ENCODE data around the gene RWDD3. TPM values are rescaled to one million over a fixed set of nuclear protein-coding genes. Genes with fewer than 3 reads are reported as not detected.

The RWDD3 gene
- 21.9 and 28.1 TPM in 2 replicates for total RNA-seq
- total RNA-seq (2013), result 43.1 TPM
- polyA plus RNA-seq, result 18.2 and 19.9 TPM in 2 replicates
- 5.1 and 6.4 TPM in 2 replicates for polyA minus RNA-seq

DNA sequence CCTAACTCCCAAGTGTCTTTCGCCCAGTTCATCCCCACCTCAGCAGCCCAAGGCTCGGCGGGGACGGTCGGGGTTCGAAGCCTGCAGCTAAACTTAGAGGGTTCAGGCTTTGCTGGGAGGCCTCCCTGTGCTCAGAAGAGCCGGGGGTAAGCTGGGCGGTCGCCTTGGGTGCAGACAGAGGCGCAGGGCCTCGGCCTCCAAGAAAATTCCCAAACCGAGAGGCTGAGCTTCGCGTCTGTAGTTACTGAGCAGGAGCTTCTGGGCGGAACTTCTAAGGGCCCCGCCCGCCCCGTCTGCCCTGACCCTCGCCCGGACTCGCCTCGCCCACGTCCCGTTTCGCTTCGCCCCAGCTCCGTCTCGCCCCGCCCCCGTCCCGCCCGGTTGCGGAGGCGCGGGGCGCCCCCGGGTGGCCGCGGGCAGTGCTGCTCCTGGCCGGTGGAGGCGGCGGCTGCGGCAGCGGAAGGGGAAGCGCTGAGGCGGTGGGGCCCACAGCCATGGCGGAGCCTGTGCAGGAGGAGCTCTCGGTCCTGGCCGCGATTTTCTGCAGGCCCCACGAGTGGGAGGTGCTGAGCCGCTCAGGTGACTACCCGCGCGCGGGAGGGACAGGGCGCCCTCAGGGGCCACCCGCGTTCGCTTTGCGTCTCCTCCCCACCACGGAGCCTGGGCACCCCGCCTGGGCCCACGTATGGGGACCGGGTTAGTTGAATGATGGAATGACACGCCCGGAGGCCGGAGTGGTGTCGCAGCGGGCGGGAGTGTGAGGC is at the start of gene RWDD3:
Gene RWDD3 (plus strand): TSS at position 474 of the 764 bp plus-strand sequence. CDS start 21 bp downstream, at position 495.
- Mint-ChIP-seq H3K4me1 (peaks cover 35% of the 10 kb centered on the region), H3K4me3 (peak within 1 kb of the TSS; percentile 87), H3K27me3 (peaks cover 10% of the 10 kb centered on the region), H3K9me3 (ENCODE audit: insufficient read depth) (no peaks in the 10 kb centered on the region), H3K27ac (peak within 1 kb of the TSS; percentile 89)
- peak within 1 kb of the TSS; percentile 91 for H2AFZ ChIP-seq (ENCODE audit: insufficient read depth, low read depth, low read length, poor library complexity, severe bottlenecking)
- no peak for TF ChIP-seq EZH2 (IDR thresholded peaks at IDR 0.05; ENCODE audit: borderline replicate concordance, insufficient read depth, low read depth, low read length, poor library complexity, severe bottlenecking)
- TF ChIP-seq, protein P1, sequence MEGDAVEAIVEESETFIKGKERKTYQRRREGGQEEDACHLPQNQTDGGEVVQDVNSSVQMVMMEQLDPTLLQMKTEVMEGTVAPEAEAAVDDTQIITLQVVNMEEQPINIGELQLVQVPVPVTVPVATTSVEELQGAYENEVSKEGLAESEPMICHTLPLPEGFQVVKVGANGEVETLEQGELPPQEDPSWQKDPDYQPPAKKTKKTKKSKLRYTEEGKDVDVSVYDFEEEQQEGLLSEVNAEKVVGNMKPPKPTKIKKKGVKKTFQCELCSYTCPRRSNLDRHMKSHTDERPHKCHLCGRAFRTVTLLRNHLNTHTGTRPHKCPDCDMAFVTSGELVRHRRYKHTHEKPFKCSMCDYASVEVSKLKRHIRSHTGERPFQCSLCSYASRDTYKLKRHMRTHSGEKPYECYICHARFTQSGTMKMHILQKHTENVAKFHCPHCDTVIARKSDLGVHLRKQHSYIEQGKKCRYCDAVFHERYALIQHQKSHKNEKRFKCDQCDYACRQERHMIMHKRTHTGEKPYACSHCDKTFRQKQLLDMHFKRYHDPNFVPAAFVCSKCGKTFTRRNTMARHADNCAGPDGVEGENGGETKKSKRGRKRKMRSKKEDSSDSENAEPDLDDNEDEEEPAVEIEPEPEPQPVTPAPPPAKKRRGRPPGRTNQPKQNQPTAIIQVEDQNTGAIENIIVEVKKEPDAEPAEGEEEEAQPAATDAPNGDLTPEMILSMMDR (IDR thresholded peaks at IDR 0.05), result peak; percentile 82
- DNase-seq, result peak; percentile 95
- peaks cover 40% of the 10 kb centered on the region for H3K79me2 ChIP-seq (ENCODE audit: control insufficient read depth, insufficient read depth, low read length)
- H4K20me1 ChIP-seq (ENCODE audit: control insufficient read depth, insufficient read depth, low read length, poor library complexity, severe bottlenecking), result peaks cover 7% of the 10 kb centered on the region
- ATAC-seq (ENCODE audit: low read depth), result peak; percentile 96
- H3K27ac ChIP-seq (ENCODE audit: low read length in 2 of 2), result peak within 1 kb of the TSS; percentile 63 to 73
- H3K9ac ChIP-seq (ENCODE audit: low read length), result peak within 1 kb of the TSS; percentile 93
- H3K4me3 ChIP-seq (ENCODE audit: control extremely low read depth in 1 of 5, extremely low read depth in 1 of 5, insufficient read depth in 1 of 5, low read depth in 2 of 5, low read length in 4 of 5), result peak within 1 kb of the TSS; percentile 55 to 86 (median 78)
- H3K27me3 ChIP-seq (replicated peaks in 1 of 4; ENCODE audit: control extremely low read depth in 1 of 4, control insufficient read depth in 3 of 4, insufficient read depth in 4 of 4, low read length in 3 of 4), result peaks cover 0 to 10% (median 4%) of the 10 kb centered on the region in 4 experiments
- 1% methylated on average over 71 of the region's 71 CpGs for WGBS (ENCODE audit: insufficient coverage)
- intact Hi-C loops (cut with micrococcal nuclease), result loop anchor here (1.0 to 10.0 kb wide), 7 partner anchors 118 to 1889 kb away; partner anchors contain the start of genes ABCD3, ALG14 and DR1
- POLR2A ChIA-PET, result interaction anchor here (0.7 to 1.9 kb wide), 5 partner anchors 10 to 816 kb away, joined by 3 to 12 read pairs (median 6); partner anchors contain the start of genes ABCD3, ALG14 and TLCD4
- H3K36me3 ChIP-seq (replicated peaks in 1 of 2; ENCODE audit: control extremely low read depth in 1 of 2, control insufficient read depth in 1 of 2, extremely low read depth in 1 of 2, insufficient read depth in 2 of 2, low read length in 1 of 2), result peaks cover 0 to 2% of the 10 kb centered on the region in 2 experiments
- peak within 1 kb of the TSS; percentile 82 for H3K4me2 ChIP-seq (replicated peaks; ENCODE audit: low read depth, low read length, poor library complexity, severe bottlenecking)
- H3K4me1 ChIP-seq (ENCODE audit: control insufficient read depth in 2 of 2, insufficient read depth in 2 of 2, low read length in 2 of 2), result peaks cover 10 to 11% of the 10 kb centered on the region in 2 donors
- CTCF ChIA-PET, result interaction anchor here (0.6 to 3.8 kb wide), 32 partner anchors 10 to 752 kb away, joined by 3 to 92 read pairs (median 5); partner anchors contain the start of genes ALG14 and TLCD4
- H3K9me3 ChIP-seq (ENCODE audit: control extremely low read depth in 1 of 3, control insufficient read depth in 2 of 3, insufficient read depth in 1 of 3, low read length in 2 of 3), result no peaks in the 10 kb centered on the region

DNA sequence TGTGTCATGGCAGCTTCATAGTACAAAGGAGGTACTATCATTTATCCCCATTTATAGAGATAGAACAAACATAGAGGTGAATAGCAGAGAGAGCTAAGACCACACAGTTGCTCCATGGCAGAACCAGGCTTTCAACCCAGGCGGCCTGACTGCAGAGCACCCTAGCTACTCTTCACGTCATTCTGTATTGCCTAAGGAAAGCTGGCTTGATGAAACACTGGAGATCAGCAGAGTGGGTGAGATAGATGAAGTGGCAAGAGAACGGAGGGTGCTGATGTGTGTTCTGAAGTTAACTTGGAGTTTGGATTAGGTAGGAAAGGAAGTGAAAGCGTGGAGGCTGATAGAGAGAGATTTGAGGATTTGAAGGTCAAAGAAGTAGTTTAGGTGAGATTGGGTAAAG is 47.9 kb upstream of the RWDD3 start:
- H3K27ac Mint-ChIP-seq, result no peak overlapping the region
- H3K9ac ChIP-seq (ENCODE audit: low read length), result no peak overlapping the region
- H4K20me1 ChIP-seq (ENCODE audit: control insufficient read depth, insufficient read depth, low read length, poor library complexity, severe bottlenecking), result no peaks in the 10 kb centered on the region
- H2AFZ ChIP-seq (ENCODE audit: insufficient read depth, low read depth, low read length, poor library complexity, severe bottlenecking), result no peak overlapping the region
- H3K4me1 Mint-ChIP-seq, result no peaks in the 10 kb centered on the region
- WGBS (ENCODE audit: insufficient coverage), result 96% methylated on average over 4 of the region's 4 CpGs
- intact Hi-C loops (cut with micrococcal nuclease), result no loop called here
- H3K9me3 ChIP-seq (ENCODE audit: control extremely low read depth in 1 of 3, control insufficient read depth in 2 of 3, insufficient read depth in 1 of 3, low read length in 2 of 3), result no peaks in the 10 kb centered on the region
- no peaks in the 10 kb centered on the region for H3K9me3 Mint-ChIP-seq (ENCODE audit: insufficient read depth)
- H3K4me3 Mint-ChIP-seq, result no peak overlapping the region
- H3K4me2 ChIP-seq (replicated peaks; ENCODE audit: low read depth, low read length, poor library complexity, severe bottlenecking), result no peak overlapping the region
- DNase-seq, result no peak
- no peaks in the 10 kb centered on the region for H3K27me3 ChIP-seq (replicated peaks in 1 of 4; ENCODE audit: control extremely low read depth in 1 of 4, control insufficient read depth in 3 of 4, insufficient read depth in 4 of 4, low read length in 3 of 4)
- no peak for TF ChIP-seq EZH2 (IDR thresholded peaks at IDR 0.05; ENCODE audit: borderline replicate concordance, insufficient read depth, low read depth, low read length, poor library complexity, severe bottlenecking)
- TF ChIP-seq, protein P1 (IDR thresholded peaks at IDR 0.05), result no peak
- no peaks in the 10 kb centered on the region for H3K4me1 ChIP-seq (ENCODE audit: control insufficient read depth in 2 of 2, insufficient read depth in 2 of 2, low read length in 2 of 2)
- H3K4me3 ChIP-seq (ENCODE audit: control extremely low read depth in 1 of 5, extremely low read depth in 1 of 5, insufficient read depth in 1 of 5, low read depth in 2 of 5, low read length in 4 of 5), result no peak overlapping the region
- ChIA-PET CTCF (no interaction called here), POLR2A (no interaction called here)
- no peak overlapping the region for H3K27ac ChIP-seq (ENCODE audit: low read length in 2 of 2)
- H3K36me3 ChIP-seq (replicated peaks in 1 of 2; ENCODE audit: control extremely low read depth in 1 of 2, control insufficient read depth in 1 of 2, extremely low read depth in 1 of 2, insufficient read depth in 2 of 2, low read length in 1 of 2), result no peaks in the 10 kb centered on the region
- ATAC-seq (ENCODE audit: low read depth), result no peak
- peaks cover 18% of the 10 kb centered on the region for H3K27me3 Mint-ChIP-seq
- no peaks in the 10 kb centered on the region for H3K79me2 ChIP-seq (ENCODE audit: control insufficient read depth, insufficient read depth, low read length)

All from B cell (primary cell).